ENCODE data around the gene YTHDF2. TPM values are rescaled to one million over a fixed set of nuclear protein-coding genes. Genes with fewer than 3 reads are reported as not detected.
"Not testable (repeated sequence)": the region's sequence is repeated elsewhere in the genome, so short reads cannot be mapped to it uniquely, and the experiment has no call there.

YTHDF2 gene
- total RNA-seq, 1 experiment from 2014 or later: 51.5 TPM

GRCh38 chr1:28789816-28790215 is 53.1 kb downstream of the YTHDF2 start:
- Histone ChIP-seq H3K4me3 (ENCODE audit: low read depth, low read length) (no peak overlapping the region), H3K4me1 (no peaks in the 10 kb centered on the region), H3K27me3 (replicated peaks; ENCODE audit: control insufficient read depth, insufficient read depth, low read length) (no peaks in the 10 kb centered on the region), H3K36me3 (ENCODE audit: control insufficient read depth, insufficient read depth, low read length) (no peaks in the 10 kb centered on the region), H3K9me3 (no peaks in the 10 kb centered on the region)
- Mint-ChIP-seq H3K9me3 (ENCODE audit: unreplicated experiment) (no peaks in the 10 kb centered on the region), H3K4me3 (ENCODE audit: unreplicated experiment) (no peak overlapping the region), H3K27ac (ENCODE audit: unreplicated experiment) (no peak overlapping the region), H3K27me3 (ENCODE audit: insufficient read depth, unreplicated experiment) (no peaks in the 10 kb centered on the region), H3K4me1 (ENCODE audit: low read depth, unreplicated experiment) (no peaks in the 10 kb centered on the region), H3K36me3 (ENCODE audit: insufficient read depth, unreplicated experiment) (no peaks in the 10 kb centered on the region)
- no TSS peak for BruUV-seq (replicated peaks)
- no peak for TF ChIP-seq CTCF (IDR thresholded peaks at IDR 0.05; ENCODE audit: insufficient read depth in 1 of 2, low read depth in 1 of 2, low read length in 1 of 2, severe bottlenecking in 1 of 2, unreplicated experiment in 1 of 2)
- intact Hi-C loops (cut with micrococcal nuclease; ENCODE audit: unreplicated experiment): loop anchor here (10.0 kb wide), 1 partner anchor 245 kb away; no protein-coding TSS in a partner anchor
- ChIA-PET CTCF (no interaction called here), POLR2A (no interaction called here)
- no peak for DNase-seq

DNA sequence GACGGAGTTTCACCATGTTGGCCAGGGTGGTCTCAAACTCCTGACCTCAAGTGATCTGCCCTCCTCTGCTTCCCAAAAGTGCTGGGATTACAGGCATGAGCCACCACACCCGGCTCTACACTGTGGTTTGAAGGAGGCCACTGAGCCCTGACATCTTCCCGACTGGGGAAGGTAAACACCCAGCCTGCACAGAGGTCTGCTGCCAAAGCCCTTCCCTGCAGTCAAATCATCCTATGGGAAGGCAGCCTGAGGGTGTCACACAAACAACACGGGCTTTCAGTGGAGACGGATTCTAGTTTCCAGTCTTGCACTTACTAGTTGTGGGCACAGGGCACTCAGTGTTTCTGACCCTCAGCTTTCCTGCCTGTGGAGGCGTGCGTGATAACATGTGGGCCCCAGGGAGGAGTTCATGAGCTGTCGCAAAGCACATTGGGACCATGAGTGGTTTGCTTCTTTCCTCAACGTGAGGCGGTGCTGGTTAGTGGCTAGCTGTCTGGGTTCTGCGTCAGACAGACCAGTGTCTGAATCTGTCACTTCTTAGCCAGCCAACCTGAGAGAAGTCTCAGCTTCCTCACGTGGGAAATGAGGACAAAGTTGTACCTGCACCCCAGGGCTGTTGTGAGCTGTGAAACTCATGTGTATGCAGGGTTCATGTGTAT is 53.8 kb downstream of the YTHDF2 start:
- no peaks in the 10 kb centered on the region for H3K4me1 ChIP-seq
- no peaks in the 10 kb centered on the region for H3K9me3 ChIP-seq
- Mint-ChIP-seq H3K4me3 (ENCODE audit: unreplicated experiment) (no peak overlapping the region), H3K36me3 (ENCODE audit: insufficient read depth, unreplicated experiment) (no peaks in the 10 kb centered on the region), H3K4me1 (ENCODE audit: low read depth, unreplicated experiment) (no peaks in the 10 kb centered on the region), H3K27me3 (ENCODE audit: insufficient read depth, unreplicated experiment) (no peaks in the 10 kb centered on the region), H3K9me3 (ENCODE audit: unreplicated experiment) (no peaks in the 10 kb centered on the region), H3K27ac (ENCODE audit: unreplicated experiment) (no peak overlapping the region)
- H3K27me3 ChIP-seq (replicated peaks; ENCODE audit: control insufficient read depth, insufficient read depth, low read length): no peaks in the 10 kb centered on the region
- no peak overlapping the region for H3K4me3 ChIP-seq (ENCODE audit: low read depth, low read length)
- ChIA-PET CTCF (interaction anchor here (0.6 kb wide), 1 partner anchor 54 kb away, joined by 4 read pairs; the partner anchor contains the start of gene YTHDF2), POLR2A (no interaction called here)
- no peak for TF ChIP-seq CTCF (IDR thresholded peaks at IDR 0.05; ENCODE audit: insufficient read depth in 1 of 2, low read depth in 1 of 2, low read length in 1 of 2, severe bottlenecking in 1 of 2, unreplicated experiment in 1 of 2)
- intact Hi-C loops (cut with micrococcal nuclease; ENCODE audit: unreplicated experiment): no loop called here
- DNase-seq: no peak
- no TSS peak for BruUV-seq (replicated peaks)
- no peaks in the 10 kb centered on the region for H3K36me3 ChIP-seq (ENCODE audit: control insufficient read depth, insufficient read depth, low read length)

GRCh38 chr1:28791929-28792328 is 55.2 kb downstream of the YTHDF2 start:
- DNase-seq; H3K9me3 Mint-ChIP-seq (ENCODE audit: unreplicated experiment); H3K27me3 ChIP-seq (replicated peaks; ENCODE audit: control insufficient read depth, insufficient read depth, low read length); POLR2A ChIA-PET; CTCF ChIA-PET; H3K27ac Mint-ChIP-seq (ENCODE audit: unreplicated experiment); H3K4me3 Mint-ChIP-seq (ENCODE audit: unreplicated experiment); intact Hi-C loops (cut with micrococcal nuclease; ENCODE audit: unreplicated experiment); H3K36me3 Mint-ChIP-seq (ENCODE audit: insufficient read depth, unreplicated experiment); H3K4me1 ChIP-seq; H3K4me1 Mint-ChIP-seq (ENCODE audit: low read depth, unreplicated experiment); H3K9me3 ChIP-seq; H3K4me3 ChIP-seq (ENCODE audit: low read depth, low read length); BruUV-seq (replicated peaks); H3K27me3 Mint-ChIP-seq (ENCODE audit: insufficient read depth, unreplicated experiment); H3K36me3 ChIP-seq (ENCODE audit: control insufficient read depth, insufficient read depth, low read length): not testable (repeated sequence)
